Measurements from ENCODE around the gene PIM3.

Gene PIM3

GRCh38 chr22:49995361-49996118 lies 35.0 kb downstream of the PIM3 start:
- no peak for DNase-seq (ENCODE audit: low spot score)
- Histone ChIP-seq H3K4me3 (no peak overlapping the region), H3K27ac (no peak overlapping the region)
- no peak for TF ChIP-seq CTCF (IDR thresholded peaks at IDR 0.05)

GRCh38 chr22:49996119-49996517 lies 35.5 kb downstream of the PIM3 start:
- no peak overlapping the region for H3K27ac ChIP-seq
- TF ChIP-seq CTCF (IDR thresholded peaks at IDR 0.05): no peak
- no peak for DNase-seq (ENCODE audit: low spot score)
- H3K4me3 ChIP-seq: no peak overlapping the region

GRCh38 chr22:49996518-49997250 lies 36.1 kb downstream of the PIM3 start:
- Histone ChIP-seq H3K27ac (no peak overlapping the region), H3K4me3 (no peak overlapping the region)
- no peak for DNase-seq (ENCODE audit: low spot score)
- TF ChIP-seq CTCF (IDR thresholded peaks at IDR 0.05): no peak

GRCh38 chr22:49997251-49997599 lies 36.7 kb downstream of the PIM3 start:
- H3K4me3 ChIP-seq: no peak overlapping the region
- H3K27ac ChIP-seq: no peak overlapping the region
- DNase-seq (ENCODE audit: low spot score): no peak
- TF ChIP-seq CTCF (IDR thresholded peaks at IDR 0.05): no peak

GRCh38 chr22:49997932-49998717 lies 37.6 kb downstream of the PIM3 start:
- no peak for DNase-seq (ENCODE audit: low spot score)
- Histone ChIP-seq H3K27ac (no peak overlapping the region), H3K4me3 (no peak overlapping the region)
- no peak for TF ChIP-seq CTCF (IDR thresholded peaks at IDR 0.05)

GRCh38 chr22:49998718-49999062 lies 38.1 kb downstream of the PIM3 start:
- no peak for DNase-seq (ENCODE audit: low spot score)
- Histone ChIP-seq H3K27ac (no peak overlapping the region), H3K4me3 (no peak overlapping the region)
- no peak for TF ChIP-seq CTCF (IDR thresholded peaks at IDR 0.05)
